ENCODE data around the gene TCF19. TPM values are rescaled to one million over a fixed set of nuclear protein-coding genes. Genes with fewer than 3 reads are reported as not detected.
A peak's percentile ranks its signal among the peaks of the same experiment; 100 is the strongest.

TCF19 gene
- 2.8 and 4.0 TPM in 2 replicates for total RNA-seq
- polyA plus RNA-seq (2012): 2.4 TPM

- DNase-seq (ENCODE audit: low read depth): peak; percentile 100
Observed at GRCh38 chr6:31158140-31158862, at the start of gene TCF19. Gene TCF19 (plus strand): TSS chr6:31158589. CDS start chr6:31159470, 881 bp downstream.

GRCh38 chr6:31110825-31111582 is 47.4 kb upstream of the TCF19 start:
- no peak for DNase-seq (ENCODE audit: low read depth)

- DNase-seq (ENCODE audit: low read depth): no peak
Observed at GRCh38 chr6:31111712-31112111, 46.7 kb upstream of the TCF19 start.

- peak; percentile 41 for DNase-seq (ENCODE audit: low read depth)
Observed at GRCh38 chr6:31112478-31112877, 45.9 kb upstream of the TCF19 start, which contains the start of gene C6orf15. Gene C6orf15 (minus strand): TSS chr6:31112575. CDS start chr6:31112555, 20 bp downstream.

GRCh38 chr6:31113861-31114540 is 44.4 kb upstream of the TCF19 start:
- DNase-seq (ENCODE audit: low read depth): no peak

GRCh38 chr6:31114541-31114878 is 43.9 kb upstream of the TCF19 start, which contains the start of gene PSORS1C1:
Gene PSORS1C1 (plus strand): TSS chr6:31114800. CDS start chr6:31129633, 14,833 bp downstream.
- DNase-seq (ENCODE audit: low read depth): peak; percentile 92

GRCh38 chr6:31114970-31115849 is 43.2 kb upstream of the TCF19 start:
- peak; percentile 22 for DNase-seq (ENCODE audit: low read depth)

- DNase-seq (ENCODE audit: low read depth): no peak
Observed at GRCh38 chr6:31115941-31116560, 42.3 kb upstream of the TCF19 start.

- no peak for DNase-seq (ENCODE audit: low read depth)
Observed at GRCh38 chr6:31116661-31117385, 41.6 kb upstream of the TCF19 start.

- no peak for DNase-seq (ENCODE audit: low read depth)
Observed at GRCh38 chr6:31118178-31118577, 40.2 kb upstream of the TCF19 start.

GRCh38 chr6:31120151-31120915 is 38.1 kb upstream of the TCF19 start, which contains the start of gene CDSN:
Gene CDSN (minus strand): TSS chr6:31120446. CDS start chr6:31120419, 27 bp downstream.
- no peak for DNase-seq (ENCODE audit: low read depth)

- DNase-seq (ENCODE audit: low read depth): no peak
Observed at GRCh38 chr6:31121131-31121790, 37.1 kb upstream of the TCF19 start.

- DNase-seq (ENCODE audit: low read depth): peak; percentile 88
Observed at GRCh38 chr6:31122791-31123706, 35.3 kb upstream of the TCF19 start.

- no peak for DNase-seq (ENCODE audit: low read depth)
Observed at GRCh38 chr6:31125162-31125561, 33.2 kb upstream of the TCF19 start.

- DNase-seq (ENCODE audit: low read depth): peak; percentile 73
Observed at GRCh38 chr6:31125586-31126363, 32.6 kb upstream of the TCF19 start.
